Liver (tissue), 9 donors: ENCODE results near the gene ZNF175. TPM values are rescaled to one million over a fixed set of nuclear protein-coding genes. Genes with fewer than 3 reads are reported as not detected.

Source experiments
- DNase-seq: peaks from one replicate; pipeline ENCODE4 v3.0.0-alpha.2; 2017; ENCODE audit warnings: low spot score
- H3K27ac ChIP-seq, 2 donors: one replicate each; pipeline ENCODE4 v1.7.0; 2013; ENCODE audit warnings: inconsistent platforms in 2 of 2, low read length in 2 of 2, control low read depth in 1 of 2, low read depth in 1 of 2, mild to moderate bottlenecking in 1 of 2
- H3K27me3 ChIP-seq, 4 donors: one replicate each; pipeline versions ENCODE4 v1.6.1 to v1.7.0; 2013; ENCODE audit warnings: low read length in 3 of 4, inconsistent platforms in 1 of 4, mild to moderate bottlenecking in 1 of 4, moderate library complexity in 1 of 4; ENCODE audit not compliant: control insufficient read depth in 4 of 4, insufficient read depth in 4 of 4
- H3K36me3 ChIP-seq, 4 donors: one replicate each; pipeline versions ENCODE4 v1.6.1 to v1.7.0; 2013; ENCODE audit warnings: low read length in 3 of 4, mild to moderate bottlenecking in 3 of 4, low read depth in 1 of 4, moderate library complexity in 1 of 4; ENCODE audit not compliant: control insufficient read depth in 4 of 4, insufficient read depth in 3 of 4
- H3K4me1 ChIP-seq, 4 donors: one replicate each; pipeline versions ENCODE4 v1.6.1 to v1.7.0; 2013; ENCODE audit warnings: low read length in 3 of 4, mild to moderate bottlenecking in 3 of 4, moderate library complexity in 1 of 4; ENCODE audit not compliant: control insufficient read depth in 4 of 4, insufficient read depth in 4 of 4
- H3K4me3 ChIP-seq, 3 donors: one replicate each; pipeline versions ENCODE4 v1.6.1 to v1.7.0; 2013; ENCODE audit warnings: low read length in 3 of 3, control low read depth in 1 of 3, low read depth in 1 of 3, mild to moderate bottlenecking in 1 of 3
- H3K9ac ChIP-seq, 2 donors: one replicate each; pipeline ENCODE4 v1.7.0; 2013; ENCODE audit warnings: low read length in 2 of 2, mild to moderate bottlenecking in 2 of 2, moderate library complexity in 2 of 2, control low read depth in 1 of 2, low read depth in 1 of 2
- H3K9me3 ChIP-seq, 4 donors: one replicate each; pipeline versions ENCODE4 v1.6.1 to v1.7.0; 2013; ENCODE audit warnings: low read length in 3 of 4; ENCODE audit not compliant: control insufficient read depth in 4 of 4
- ATF3 ChIP-seq: IDR thresholded peaks from 2 replicates; pipeline ENCODE4 v1.6.1; 2016; ENCODE audit warnings: antibody characterized with exemption
- CTCF ChIP-seq: fragments of 150-350 bp; IDR thresholded peaks from 2 replicates; pipeline ENCODE4 v1.5.1; 2017; ENCODE audit warnings: improper control_type of control experiment, low read depth, low read length; ENCODE audit not compliant: missing input control
- EGR1 ChIP-seq, 2 donors: IDR thresholded peaks; 2 replicates each; pipeline ENCODE4 v1.6.1; 2016 to 2018; ENCODE audit warnings: antibody characterized with exemption in 2 of 2, low read depth in 2 of 2
- FOXA1 ChIP-seq: IDR thresholded peaks from 2 replicates; pipeline ENCODE4 v1.6.1; 2016; ENCODE audit warnings: antibody characterized with exemption
- FOXA2 ChIP-seq: IDR thresholded peaks from 2 replicates; pipeline ENCODE4 v1.6.1; 2016; ENCODE audit warnings: antibody characterized with exemption
- GABPA ChIP-seq, 2 donors: IDR thresholded peaks in 1 of 2; conservative IDR thresholded peaks in 1 of 2; 2 replicates each; pipeline ENCODE4 v1.6.1; 2016; ENCODE audit warnings: antibody characterized with exemption in 2 of 2, mild to moderate bottlenecking in 1 of 2, moderate library complexity in 1 of 2
- HNF4A ChIP-seq, 2 donors: conservative IDR thresholded peaks; 2 replicates each; pipeline ENCODE4 v1.6.1; 2016; ENCODE audit warnings: antibody characterized with exemption in 2 of 2, mild to moderate bottlenecking in 2 of 2
- HNF4G ChIP-seq: IDR thresholded peaks from 2 replicates; pipeline ENCODE4 v1.6.1; 2016; ENCODE audit warnings: antibody characterized with exemption
- JUND ChIP-seq, 2 donors: IDR thresholded peaks; 2 replicates each; pipeline ENCODE4 v1.6.1; 2016; ENCODE audit warnings: antibody characterized with exemption in 2 of 2
- MAX ChIP-seq: IDR thresholded peaks from 2 replicates; pipeline ENCODE4 v1.6.1; 2016; ENCODE audit warnings: antibody characterized with exemption
- NR2F2 ChIP-seq: IDR thresholded peaks from 2 replicates; pipeline ENCODE4 v1.6.1; 2016; ENCODE audit warnings: antibody characterized with exemption
- RAD21 ChIP-seq, 2 donors: IDR thresholded peaks; 2 replicates each; pipeline ENCODE4 v1.6.1; 2016; ENCODE audit warnings: antibody characterized with exemption in 2 of 2, mild to moderate bottlenecking in 2 of 2
- RXRA ChIP-seq, 2 donors: IDR thresholded peaks; 2 replicates each; pipeline ENCODE4 v1.6.1; 2017 to 2018; ENCODE audit warnings: antibody characterized with exemption in 2 of 2, mild to moderate bottlenecking in 1 of 2
- SP1 ChIP-seq: IDR thresholded peaks from 2 replicates; pipeline ENCODE4 v1.6.1; 2018; ENCODE audit warnings: antibody characterized with exemption, mild to moderate bottlenecking
- TAF1 ChIP-seq: conservative IDR thresholded peaks from 2 replicates; pipeline ENCODE4 v1.6.1; 2016; ENCODE audit warnings: antibody characterized with exemption, mild to moderate bottlenecking
- YY1 ChIP-seq: IDR thresholded peaks from 2 replicates; pipeline ENCODE4 v1.6.1; 2016; ENCODE audit warnings: antibody characterized with exemption, mild to moderate bottlenecking
- ZBTB33 ChIP-seq: IDR thresholded peaks from 2 replicates; pipeline ENCODE4 v1.6.1; 2016; ENCODE audit warnings: antibody characterized with exemption
- WGBS: extraction: QIAGEN DNeasy Blood & Tissue Kit; methylation state at CpG from one replicate; pipeline ENCODE4 v1.1.7; 2013; 5-methylcytosine and 5-hydroxymethylcytosine counted together
- polyA plus RNA-seq, 2 donors: library from polyadenylated mRNA; stranded (reverse) in 1 of 2; unstranded in 1 of 2; fragments of 200-250 nt in 1 of 2; fragments of >200 nt in 1 of 2; fragmentation: Nextera tagmentation in 1 of 2; extraction: Ambion mirVana in 1 of 2; gene quantifications; one replicate each; pipeline versions ENCODE4 v1.2.1 to v1.2.3, GENCODE V29; 2013 to 2015
- total RNA-seq, 2 donors: library from RNA; depleted of rRNA; stranded (reverse); fragments of >200 nt; gene quantifications; one replicate each; pipeline ENCODE4 v1.2.3, GENCODE V29; 2014
- donor health status: healthy.
- donor health status: healthy.
- donor health status: healthy.
- donor health status: healthy.
- donor health status: healthy.

ZNF175 gene
- total and polyA plus RNA-seq, 4 donors: 0.60 to 5.3 (median 2.5) TPM

GRCh38 chr19:51530616-51531015, 40.5 kb upstream of the ZNF175 start:
- 79% methylated on average over 8 of the region's 8 CpGs for WGBS
- DNase-seq: no peak
- H3K27ac ChIP-seq: no peak overlapping the region
- H3K27me3 ChIP-seq: peaks cover 0 to 8% (median 1%) of the 10 kb centered on the region in 4 donors
- H3K9ac ChIP-seq: no peak overlapping the region
- TF ChIP-seq RAD21 (IDR thresholded peaks at IDR 0.05) (no peak), ZBTB33 (no peak), JUND (IDR thresholded peaks at IDR 0.05) (no peak), CTCF (no peak), GABPA (IDR thresholded peaks at IDR 0.05 in 1 of 2, conservative IDR thresholded peaks at IDR 0.05 in 1 of 2) (no peak), MAX (no peak), TAF1 (no peak), NR2F2 (no peak), EGR1 (IDR thresholded peaks at IDR 0.05; ENCODE audit: low read depth in 2 of 2) (no peak), ATF3 (no peak), FOXA1 (no peak), HNF4G (no peak), FOXA2 (no peak), HNF4A (conservative IDR thresholded peaks at IDR 0.05) (no peak), SP1 (no peak), YY1 (no peak), RXRA (IDR thresholded peaks at IDR 0.05) (no peak)
- H3K9me3 ChIP-seq: no peaks in the 10 kb centered on the region
- H3K36me3 ChIP-seq: no peaks in the 10 kb centered on the region
- no peaks in the 10 kb centered on the region for H3K4me1 ChIP-seq
- no peak overlapping the region for H3K4me3 ChIP-seq

- no peak for TF ChIP-seq NR2F2
- 28% methylated on average over 25 of the region's 25 CpGs for WGBS
- no peaks in the 10 kb centered on the region for H3K4me1 ChIP-seq
- H3K27ac ChIP-seq: no peak within 1 kb of the TSS
- H3K9me3 ChIP-seq: no peaks in the 10 kb centered on the region
- H3K36me3 ChIP-seq: no peaks in the 10 kb centered on the region
- H3K4me3 ChIP-seq: no peak within 1 kb of the TSS
- peaks cover 0 to 8% (median 1%) of the 10 kb centered on the region in 4 donors for H3K27me3 ChIP-seq
- peak; percentile 37 for DNase-seq
- H3K9ac ChIP-seq: no peak within 1 kb of the TSS
Measured at GRCh38 chr19:51531349-51532315, 39.5 kb upstream of the ZNF175 start, which contains the start of gene SIGLEC6. Gene SIGLEC6 (minus strand): TSS chr19:51531670. CDS start chr19:51531648, 22 bp downstream.
